GM18861 (cell line): ENCODE measurements around the gene FAM174B.

ENCODE experiments used
- ATAC-seq: cut with Tn5 transposase; IDR thresholded peaks from one replicate; pipeline ENCODE4 v1.9.1; 2021; ENCODE audit not compliant: unreplicated experiment

The FAM174B gene

DNA sequence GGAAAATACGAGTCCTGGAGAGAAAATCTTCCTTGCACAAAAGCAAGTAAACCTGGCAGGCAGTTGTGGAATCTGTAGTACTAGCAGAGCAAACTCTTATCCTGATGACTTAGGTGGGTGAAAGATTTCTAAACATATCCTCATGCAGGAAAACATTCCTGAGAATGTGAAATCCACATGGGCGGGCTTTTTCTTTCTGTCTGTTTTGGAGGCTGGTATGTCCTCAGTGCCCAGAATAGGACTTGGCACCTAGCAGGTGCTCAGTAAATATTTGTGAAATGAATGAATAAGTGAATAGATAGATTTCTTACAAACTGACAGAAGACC lies 53.3 kb downstream of the FAM174B start:
- ATAC-seq: no peak

DNA sequence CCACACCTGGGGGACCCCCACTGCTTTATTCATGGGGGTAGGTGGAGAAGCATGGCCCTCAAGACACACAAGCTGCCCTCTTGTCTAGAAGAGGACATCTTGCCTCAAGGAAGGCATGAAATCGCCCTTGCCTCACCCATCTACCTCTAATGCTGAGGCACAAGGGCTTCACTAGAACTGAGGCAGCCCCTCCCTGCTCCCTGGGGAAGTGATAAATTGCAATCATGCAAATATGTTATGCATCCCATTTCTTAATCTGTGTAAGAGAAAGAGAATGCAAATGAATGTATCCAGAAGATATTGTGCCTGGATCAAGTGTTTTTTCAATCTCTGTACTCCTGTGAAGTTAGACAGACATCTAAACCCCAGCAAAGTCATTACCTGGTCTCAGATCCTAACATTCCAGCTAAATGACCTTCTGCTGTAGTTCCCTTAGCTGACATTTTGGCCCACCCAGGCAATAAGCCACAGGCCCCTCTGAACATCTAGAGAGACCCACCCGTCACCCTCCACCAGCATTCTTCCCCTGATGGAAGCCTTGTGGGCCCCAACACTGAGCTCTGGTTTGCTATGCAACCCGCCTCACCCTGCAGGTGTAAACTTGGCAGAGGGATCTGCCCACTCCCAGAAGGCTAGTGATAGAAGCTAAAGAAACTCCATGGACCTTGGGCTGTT lies 53.8 kb downstream of the FAM174B start:
- ATAC-seq: no peak

DNA sequence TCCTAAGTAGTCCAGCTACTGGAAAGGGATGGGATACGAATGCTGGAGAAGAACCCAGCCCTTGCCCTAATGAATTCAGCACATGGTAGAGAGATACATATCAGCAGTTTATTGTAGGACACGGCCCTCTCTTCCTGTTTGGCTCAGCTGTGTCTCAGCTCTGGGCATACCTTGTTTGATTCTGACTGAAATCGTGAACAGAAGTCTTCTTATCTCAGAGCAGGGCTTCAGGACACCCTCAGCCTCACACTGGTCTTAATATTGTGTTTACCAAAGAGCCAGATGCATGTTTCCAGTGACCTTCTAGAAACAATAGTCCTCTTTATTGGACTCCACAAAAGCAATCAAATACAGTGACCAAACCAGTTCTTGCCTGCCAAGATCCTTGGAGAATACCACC lies 54.7 kb downstream of the FAM174B start:
- no peak for ATAC-seq

DNA sequence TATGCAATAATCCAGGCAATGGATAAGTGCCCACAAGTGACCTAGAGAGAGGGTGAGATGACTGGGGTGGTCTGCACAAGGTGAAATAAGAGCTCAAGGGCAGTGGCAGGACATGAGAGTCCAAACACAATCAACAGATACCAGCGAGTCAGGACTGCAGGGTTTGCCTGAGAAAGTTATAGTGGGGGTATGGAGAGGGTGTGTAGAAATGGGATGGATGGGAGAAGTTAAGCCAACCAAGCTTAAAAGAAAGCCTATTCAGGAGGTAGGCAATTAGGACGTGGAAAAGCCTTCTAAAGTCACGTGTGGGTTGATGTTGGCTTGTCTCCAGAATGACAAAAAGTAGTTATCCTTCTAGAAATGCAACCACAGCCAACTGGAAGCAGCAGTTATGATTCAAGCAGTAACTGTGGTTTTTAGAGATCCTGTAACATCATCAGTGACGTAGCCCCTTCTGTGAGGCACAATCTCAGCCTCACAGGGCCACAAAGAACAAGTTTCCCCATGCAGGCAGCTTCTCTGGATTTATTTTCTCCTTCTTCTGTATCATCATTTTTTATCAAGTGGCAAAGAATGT lies 56.1 kb downstream of the FAM174B start:
- ATAC-seq: no peak

DNA sequence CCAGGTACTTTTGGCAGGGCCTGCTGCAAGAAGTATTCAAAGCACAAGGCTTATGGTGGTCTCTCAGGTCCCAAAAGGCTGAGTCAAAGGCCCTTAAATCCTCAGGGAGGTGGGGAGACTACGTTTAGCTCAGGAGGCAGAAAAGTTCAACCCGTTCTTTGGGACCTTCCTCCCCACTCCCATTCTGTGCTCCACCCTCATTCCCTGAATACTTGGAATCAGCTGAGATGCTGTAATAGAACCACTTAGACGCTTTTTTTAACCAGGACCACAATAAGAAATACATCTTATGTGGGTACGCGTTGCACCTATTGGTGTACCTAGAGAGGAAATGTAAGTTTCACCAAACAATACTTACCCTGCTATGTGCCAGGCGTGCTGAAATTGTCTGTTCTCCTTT lies 58.0 kb downstream of the FAM174B start:
- no peak for ATAC-seq

DNA sequence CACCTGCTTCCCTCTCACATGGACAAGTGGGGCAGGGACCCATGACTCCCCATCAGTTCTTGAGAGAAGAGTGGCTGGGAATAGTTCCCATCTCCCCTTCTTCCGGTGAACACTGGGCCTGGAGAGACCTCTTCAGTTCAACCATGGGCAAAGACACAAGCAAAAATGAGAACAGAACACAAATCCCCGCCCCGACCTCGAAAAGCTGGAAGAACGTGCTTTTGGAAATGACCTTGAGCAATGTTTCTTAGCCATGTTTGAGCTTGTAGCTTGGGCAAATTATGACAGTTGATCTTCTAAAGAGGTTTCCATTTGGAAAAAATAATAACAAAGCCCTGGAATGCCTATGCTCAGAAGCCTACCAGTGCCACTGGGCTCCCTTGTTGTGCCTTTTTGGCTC lies 59.0 kb downstream of the FAM174B start:
- ATAC-seq: no peak

DNA sequence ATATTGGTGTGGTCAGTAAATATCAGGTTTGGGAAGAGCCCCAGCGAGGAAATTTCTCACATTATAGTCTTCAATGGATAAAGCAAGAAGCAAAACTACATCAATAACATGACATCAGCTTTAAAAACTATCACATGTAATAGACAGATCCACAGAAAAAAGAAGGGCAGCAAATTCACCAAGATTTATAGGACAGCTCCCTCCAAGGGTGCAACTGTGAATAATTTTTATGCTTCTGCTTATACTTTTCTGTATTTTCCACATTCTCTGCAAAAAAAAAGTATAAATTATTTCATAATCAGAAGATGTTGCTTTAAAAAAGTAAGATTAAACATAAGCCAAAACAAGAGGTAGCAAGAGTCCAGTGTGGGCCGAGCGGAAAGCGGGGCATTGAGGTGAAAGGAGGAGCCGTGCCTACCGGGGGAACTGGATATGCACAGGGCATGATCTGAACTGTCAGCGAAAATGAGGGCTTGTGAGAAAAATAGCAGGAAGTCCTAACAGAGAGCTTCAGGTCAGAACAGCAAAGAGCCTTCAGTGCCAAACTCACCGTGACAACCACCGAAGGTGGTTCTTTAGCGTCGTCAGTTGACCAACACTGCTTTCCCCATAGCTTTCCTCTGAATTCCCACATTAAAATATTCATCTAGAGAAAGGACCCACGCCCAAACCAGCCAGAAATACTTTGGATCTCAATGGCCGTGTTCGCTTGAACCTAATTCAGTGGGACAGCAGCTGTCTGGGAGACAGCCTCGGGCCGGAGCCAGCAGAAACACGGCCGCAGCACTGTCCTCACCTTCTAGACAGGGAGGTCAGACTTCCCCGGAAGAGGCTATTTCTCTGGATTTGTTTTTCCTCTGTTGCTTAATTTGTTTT lies 59.8 kb downstream of the FAM174B start:
- ATAC-seq: no peak

DNA sequence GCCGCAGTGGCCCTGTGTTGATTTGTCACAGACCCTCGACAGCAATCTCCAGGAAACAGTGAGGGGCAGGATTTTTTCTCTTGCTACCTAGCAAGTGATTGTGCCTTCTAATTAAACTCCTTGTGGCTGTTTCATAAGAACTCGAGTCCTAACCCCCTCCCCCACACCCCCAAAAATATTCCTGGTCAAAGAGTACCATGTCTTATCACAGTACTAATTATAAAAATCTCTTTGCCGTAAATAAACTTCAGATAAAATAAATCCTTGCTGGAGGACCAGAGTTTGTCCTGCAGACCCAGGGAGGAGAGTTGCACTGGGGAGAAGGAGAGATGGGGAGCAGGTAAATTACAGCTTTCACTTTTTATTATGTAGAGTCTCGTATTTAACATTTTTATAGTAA lies 64.3 kb downstream of the FAM174B start:
- ATAC-seq: no peak

DNA sequence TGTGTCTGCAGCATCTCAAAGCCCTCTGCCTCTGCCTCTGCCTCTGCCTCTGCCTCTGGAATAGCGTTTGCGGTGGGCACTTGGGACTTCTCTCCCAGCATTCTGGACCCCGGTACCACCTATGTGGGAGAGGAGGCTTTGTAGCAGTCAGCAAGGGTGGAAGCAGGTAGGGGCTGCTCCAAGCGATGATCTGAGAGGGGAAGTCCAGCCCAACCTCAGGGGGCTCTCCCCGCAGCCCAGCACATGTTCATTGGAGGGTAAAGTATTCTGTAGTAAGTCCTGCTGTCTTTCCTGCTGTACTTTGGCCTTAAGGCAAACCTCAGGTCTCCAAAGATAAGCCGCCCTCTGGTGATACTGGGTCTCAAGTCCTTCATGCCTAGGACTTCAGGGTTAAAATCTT lies 68.6 kb downstream of the FAM174B start:
- ATAC-seq: no peak

DNA sequence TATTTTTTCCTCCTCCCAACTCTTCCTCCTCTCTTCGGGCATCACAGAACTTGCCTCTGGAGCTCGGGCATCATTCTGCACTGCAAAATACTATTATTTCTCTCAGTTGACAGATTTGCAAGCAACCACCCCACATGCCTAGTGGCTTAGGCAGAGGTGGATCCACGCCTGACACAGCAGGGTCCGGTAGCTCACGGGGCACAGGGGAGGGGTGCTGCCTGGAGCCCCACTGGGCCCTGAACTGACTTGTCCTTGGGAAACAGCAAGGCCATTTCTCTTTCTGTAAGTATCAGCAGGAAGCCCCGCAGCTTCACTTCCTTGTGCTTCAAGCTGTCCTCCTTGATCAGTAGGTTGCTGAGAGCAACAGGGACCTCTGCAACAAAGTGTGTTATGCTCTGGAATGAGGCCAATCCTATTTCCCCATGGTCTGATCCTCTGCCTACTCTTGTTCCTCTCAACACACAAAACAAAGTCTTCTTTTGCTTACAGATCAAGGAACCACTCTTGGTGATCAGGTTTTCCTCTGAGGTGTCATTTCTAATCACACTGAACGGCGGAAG lies 69.1 kb downstream of the FAM174B start:
- ATAC-seq: no peak

DNA sequence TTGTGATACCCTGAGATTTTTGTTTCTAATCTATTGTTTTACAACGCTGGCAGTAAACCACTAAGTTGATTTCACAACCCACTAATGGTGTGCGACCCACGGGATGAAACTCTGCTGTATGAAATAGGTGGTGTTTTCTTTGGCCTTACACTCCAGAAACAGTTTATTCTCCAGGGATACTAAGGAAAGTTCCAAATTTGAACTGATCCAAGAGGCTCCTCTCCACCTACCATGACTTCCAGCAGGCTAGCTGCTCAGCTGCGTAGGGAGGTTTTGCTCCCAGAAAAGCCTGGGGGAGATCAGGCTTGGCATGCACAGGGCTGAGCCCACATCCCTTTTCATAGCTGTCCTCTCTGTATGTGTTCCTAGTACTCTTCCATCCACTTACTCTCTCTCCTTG lies 71.5 kb downstream of the FAM174B start:
- ATAC-seq: no peak

DNA sequence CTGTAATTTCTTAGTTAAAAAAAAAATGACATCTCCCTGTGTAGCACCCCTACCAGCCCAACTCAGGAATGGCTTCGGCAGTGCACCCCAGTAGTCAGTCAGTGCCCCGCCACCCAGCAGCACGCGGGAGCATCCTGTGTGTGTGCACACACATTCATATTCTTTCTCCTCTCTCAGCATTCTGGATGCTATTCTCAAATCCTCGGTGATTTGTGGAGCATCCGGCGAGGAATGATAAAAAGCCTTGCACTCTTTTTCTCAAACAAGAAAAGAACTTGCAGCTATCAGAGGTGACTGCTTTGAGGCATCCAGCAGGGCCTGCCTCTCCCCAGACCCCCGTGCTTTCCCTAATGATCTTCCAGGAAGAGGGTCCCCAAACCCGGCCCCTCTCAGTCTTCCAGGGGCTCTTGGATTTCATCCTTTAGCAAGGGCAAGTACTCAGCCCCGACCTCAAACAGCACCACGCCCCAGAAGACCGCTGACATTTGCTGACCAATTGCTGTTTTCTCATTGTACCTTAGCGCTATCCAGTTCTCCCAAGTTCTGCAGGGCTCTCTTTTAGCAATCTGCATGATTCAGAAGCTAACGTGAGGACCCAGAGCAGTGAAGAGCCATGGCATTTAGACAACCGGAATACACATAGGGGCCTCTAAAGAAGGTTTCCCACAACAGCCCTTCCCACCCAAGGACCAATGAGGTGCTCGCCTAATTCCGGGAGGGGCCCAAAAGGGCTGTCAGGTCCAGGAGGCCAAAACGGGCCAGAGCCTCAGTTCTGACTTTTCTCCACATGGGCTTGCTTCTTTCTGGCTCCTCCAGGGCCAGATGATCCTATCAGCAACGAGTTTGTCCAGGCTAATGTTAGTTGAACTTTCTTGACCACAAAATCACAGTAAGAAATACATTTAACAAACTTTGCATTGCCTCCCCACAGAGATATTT lies 72.2 kb downstream of the FAM174B start:
- no peak for ATAC-seq

DNA sequence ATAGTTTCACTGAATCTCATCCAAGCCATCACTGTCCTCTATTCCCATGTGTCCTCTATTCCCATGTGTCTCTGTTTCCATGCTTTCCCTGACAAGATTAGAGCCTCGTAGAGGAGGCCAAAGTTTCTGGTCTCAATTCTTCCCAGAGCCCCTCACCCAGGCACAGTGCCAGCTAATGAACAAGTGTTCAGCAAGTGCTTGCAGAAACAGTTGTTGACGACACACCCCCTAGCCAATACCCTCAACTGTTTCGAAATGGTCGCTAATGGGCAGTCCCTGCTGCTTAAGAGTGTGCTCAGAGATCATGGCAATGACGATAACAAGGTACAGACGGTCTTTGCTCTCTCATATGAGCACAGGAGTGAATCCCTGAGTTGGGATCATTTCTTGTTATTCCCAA lies 73.4 kb downstream of the FAM174B start:
- no peak for ATAC-seq

DNA sequence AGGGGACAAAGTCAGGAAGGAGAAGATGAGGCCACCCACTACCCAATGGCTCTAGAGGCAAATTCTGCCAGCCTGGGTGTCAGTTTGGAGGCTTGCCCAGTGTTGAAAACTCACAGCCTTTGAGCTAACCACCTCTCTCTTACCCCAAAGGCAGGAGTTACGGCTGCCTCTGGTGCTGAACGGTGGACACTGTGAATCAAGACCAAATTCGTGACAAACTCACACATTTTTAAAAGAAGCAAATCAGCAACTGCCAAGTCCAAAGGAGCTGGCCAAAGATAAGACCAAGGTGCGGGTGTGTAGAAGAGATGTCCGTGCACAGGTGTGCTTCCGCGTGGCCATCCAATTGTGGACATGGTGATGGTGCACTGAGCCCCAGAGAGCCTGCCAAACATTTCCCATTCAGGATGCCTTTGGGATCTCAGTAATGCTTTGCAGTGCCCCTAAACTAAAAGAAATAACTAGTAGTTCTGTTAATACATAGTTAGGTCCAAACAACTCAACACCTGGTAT lies 74.6 kb downstream of the FAM174B start:
- ATAC-seq: no peak

DNA sequence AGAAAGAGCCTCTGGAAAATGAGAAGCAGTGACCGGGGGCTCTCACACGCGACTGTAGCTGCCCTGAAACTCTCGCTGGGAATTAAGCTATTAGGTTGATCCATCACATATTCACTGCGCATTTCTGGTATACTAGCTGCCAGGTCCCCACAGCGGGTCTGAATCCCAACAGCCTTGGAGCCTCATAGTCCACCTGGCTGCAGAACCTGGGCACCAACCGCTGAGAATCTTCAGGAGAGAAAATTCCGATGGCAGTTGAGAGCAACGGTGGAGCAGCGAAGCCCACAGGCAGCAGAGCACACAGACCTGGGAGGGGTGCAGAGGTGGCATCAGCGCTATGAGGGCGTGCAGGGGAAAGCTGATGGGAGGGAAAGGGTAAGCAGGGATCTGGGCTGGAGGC lies 75.1 kb downstream of the FAM174B start:
- no peak for ATAC-seq

DNA sequence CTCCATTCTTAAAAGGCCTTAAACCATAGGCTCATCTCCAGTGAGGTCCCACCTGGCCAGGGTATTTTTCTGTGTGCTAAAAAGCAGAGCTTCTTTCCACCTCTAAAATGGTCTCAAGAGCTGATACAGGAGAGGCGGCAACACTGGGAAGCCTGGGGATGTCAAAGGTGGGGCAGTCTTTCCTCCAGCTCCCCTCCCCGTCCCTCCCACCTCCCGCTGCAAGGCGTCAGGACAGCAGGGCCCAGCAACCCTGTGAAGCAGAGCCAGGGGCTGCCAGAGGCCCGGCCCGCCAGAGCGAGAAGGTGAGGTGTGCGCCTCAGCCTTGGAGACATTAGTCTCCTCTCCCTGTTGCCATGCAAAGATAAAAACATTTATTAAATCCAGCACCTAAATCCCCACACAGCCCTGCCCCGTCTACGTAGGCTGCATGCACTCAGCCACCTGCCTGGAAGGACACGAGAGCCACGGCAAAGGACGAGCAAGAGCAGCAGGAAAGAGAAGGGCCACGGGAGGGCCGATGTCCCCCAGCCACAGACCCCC lies 75.6 kb downstream of the FAM174B start:
- no peak for ATAC-seq

DNA sequence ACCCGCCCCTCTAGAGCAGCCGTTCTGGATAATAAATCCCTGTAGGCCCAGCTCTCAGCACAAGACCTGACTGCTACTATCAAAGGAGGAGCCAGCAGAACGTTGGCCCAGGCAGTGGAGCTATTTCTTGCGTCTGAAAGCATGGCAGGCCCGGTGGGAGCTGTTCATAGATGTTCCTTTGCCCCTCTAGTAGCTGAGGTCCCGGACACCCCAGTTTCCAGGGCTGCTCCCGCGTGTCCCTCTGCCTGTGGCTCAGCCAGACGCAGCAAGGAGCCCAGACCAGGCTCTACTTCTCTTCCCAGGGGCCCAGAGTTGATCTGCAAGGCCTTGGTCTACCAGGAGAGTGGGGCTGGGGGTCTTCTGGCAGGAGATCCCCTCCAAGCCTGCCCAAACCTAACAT lies 76.1 kb downstream of the FAM174B start:
- ATAC-seq: no peak

DNA sequence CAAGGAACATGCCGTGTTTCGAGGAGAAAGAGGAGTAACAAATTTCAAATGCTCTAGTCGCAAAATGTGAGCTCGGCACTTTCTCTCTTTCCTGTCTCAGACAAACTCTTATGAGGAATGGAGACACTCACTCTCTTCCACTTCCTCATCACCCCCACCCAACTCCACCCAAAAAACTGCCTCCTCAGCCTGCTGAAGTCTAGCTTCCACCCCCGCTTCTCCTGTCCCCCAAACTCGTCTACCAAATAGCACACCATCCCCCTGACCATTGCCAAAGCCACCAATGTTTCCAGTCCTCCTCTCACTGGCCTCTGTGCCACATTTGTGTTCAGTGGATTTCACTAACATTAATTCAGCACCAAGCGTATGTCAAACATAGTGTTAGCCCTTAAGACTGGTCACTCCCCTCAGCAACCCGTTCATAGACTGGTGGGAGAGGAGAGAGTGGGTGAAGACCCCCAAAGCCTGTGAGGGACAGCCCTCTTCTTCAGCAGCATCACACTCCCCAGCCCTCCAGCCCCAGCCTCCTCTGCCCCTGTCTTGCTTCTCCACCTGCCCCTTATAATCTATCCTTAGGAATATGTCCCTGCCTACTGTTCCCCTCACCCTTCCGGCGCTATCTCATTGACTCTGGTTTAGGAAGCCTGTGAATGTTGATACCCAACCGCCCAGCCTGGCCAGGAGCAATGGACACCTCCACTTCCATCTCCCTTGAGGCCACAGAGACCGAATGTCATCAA lies 77.3 kb downstream of the FAM174B start:
- no peak for ATAC-seq

DNA sequence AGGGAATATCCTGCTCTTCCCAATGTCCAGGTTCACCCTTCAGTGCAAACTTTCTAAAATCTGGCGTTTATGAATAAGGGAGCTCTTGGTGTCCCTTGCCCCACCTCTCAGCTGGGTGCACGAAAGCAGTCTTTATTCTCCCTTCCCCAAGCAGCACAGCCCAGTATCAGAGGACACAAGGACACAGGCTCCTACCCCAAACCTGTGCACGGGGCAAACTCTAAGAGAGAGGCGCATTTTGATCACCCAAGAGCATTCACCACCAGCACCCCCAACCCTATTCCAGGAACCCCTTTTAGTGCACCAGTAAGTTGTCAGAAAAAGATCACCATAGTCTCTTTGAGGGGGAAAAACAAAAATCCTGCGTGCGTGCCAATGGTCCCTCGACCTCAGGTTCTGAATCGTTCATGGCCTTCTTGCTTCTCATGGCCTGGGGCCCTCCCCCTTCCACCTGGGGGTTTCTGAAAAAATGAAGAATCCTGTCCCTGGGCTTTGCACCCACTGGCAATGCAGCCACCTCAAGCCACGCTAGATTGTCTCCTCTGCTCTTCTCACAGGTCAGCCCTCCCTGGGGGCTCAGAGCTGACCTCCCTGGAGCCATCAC lies 78.9 kb downstream of the FAM174B start:
- no peak for ATAC-seq
